KMS-11 (cell line): ENCODE data around the gene CDK14.

Experiments
- H2AFZ ChIP-seq: fragments of 200-600 bp; sonication (generic); 2 replicates; pipeline ENCODE4 v1.6.1; 2016; ENCODE audit warnings: antibody characterized with exemption, mixed run types, low read depth
- H3K27ac ChIP-seq: fragments of 200-600 bp; sonication (generic); 2 replicates; pipeline ENCODE4 v1.6.1; 2016; ENCODE audit warnings: mild to moderate bottlenecking, mixed run types
- H3K27me3 ChIP-seq: fragments of 200-600 bp; sonication (generic); 2 replicates; pipeline ENCODE4 v1.6.1; 2017; ENCODE audit warnings: mild to moderate bottlenecking, low read depth, mixed run types, moderate library complexity; ENCODE audit not compliant: insufficient read depth
- H3K36me3 ChIP-seq: fragments of 200-600 bp; sonication (generic); 2 replicates; pipeline ENCODE4 v1.6.1; 2017; ENCODE audit warnings: mild to moderate bottlenecking, mixed run types; ENCODE audit not compliant: insufficient read depth
- H3K4me1 ChIP-seq: fragments of 200-600 bp; sonication (generic); 2 replicates; pipeline ENCODE4 v1.6.1; 2016; ENCODE audit warnings: mild to moderate bottlenecking, low read depth, mixed run types; ENCODE audit not compliant: poor library complexity, severe bottlenecking
- H3K4me2 ChIP-seq: fragments of 200-600 bp; sonication (generic); 2 replicates; pipeline ENCODE4 v1.7.0; 2016; ENCODE audit warnings: mild to moderate bottlenecking, mixed run types
- H3K4me3 ChIP-seq: fragments of 200-600 bp; sonication (generic); IDR thresholded peaks from 2 replicates; pipeline ENCODE4 v1.6.1; 2017; ENCODE audit warnings: low read depth, low read length, mixed read lengths; ENCODE audit not compliant: insufficient read depth
- H3K79me2 ChIP-seq: fragments of 200-600 bp; sonication (generic); 2 replicates; pipeline ENCODE4 v1.6.1; 2016; ENCODE audit warnings: low read depth, mixed run types; ENCODE audit not compliant: insufficient read depth
- H3K9ac ChIP-seq: fragments of 200-600 bp; sonication (generic); 2 replicates; pipeline ENCODE4 v1.6.1; 2016; ENCODE audit warnings: mild to moderate bottlenecking, mixed run types
- H4K20me1 ChIP-seq: fragments of 200-600 bp; sonication (generic); 2 replicates; pipeline ENCODE4 v1.6.1; 2016; ENCODE audit warnings: mild to moderate bottlenecking, mixed run types; ENCODE audit not compliant: insufficient read depth
- CTCF ChIP-seq: fragments of 200-600 bp; sonication (generic); conservative IDR thresholded peaks from 2 replicates; pipeline ENCODE4 v1.6.1; 2017; ENCODE audit warnings: low read depth, mild to moderate bottlenecking, antibody characterized with exemption, low read length, moderate library complexity, mixed read lengths

The CDK14 gene

GRCh38 chr7:90661290-90662151, 65.4 kb downstream of the CDK14 start:
- Histone ChIP-seq H3K4me3 (no peak overlapping the region), H3K79me2 (no peaks in the 10 kb centered on the region), H3K36me3 (no peaks in the 10 kb centered on the region), H3K27ac (no peak overlapping the region), H3K4me1 (no peaks in the 10 kb centered on the region), H2AFZ (no peak overlapping the region), H3K9ac (no peak overlapping the region), H3K27me3 (no peaks in the 10 kb centered on the region), H4K20me1 (no peaks in the 10 kb centered on the region), H3K4me2 (no peak overlapping the region)
- TF ChIP-seq CTCF = no peak

GRCh38 chr7:90663176-90663575, 67.1 kb downstream of the CDK14 start:
- Histone ChIP-seq H3K4me2 (no peak overlapping the region), H3K27me3 (no peaks in the 10 kb centered on the region)
- no peak for TF ChIP-seq CTCF

GRCh38 chr7:90666186-90666585, 70.1 kb downstream of the CDK14 start:
- Histone ChIP-seq H3K4me3 (no peak overlapping the region), H3K27ac (no peak overlapping the region), H3K36me3 (no peaks in the 10 kb centered on the region), H3K4me1 (no peaks in the 10 kb centered on the region), H3K4me2 (no peak overlapping the region), H2AFZ (no peak overlapping the region), H3K79me2 (no peaks in the 10 kb centered on the region), H3K9ac (no peak overlapping the region), H4K20me1 (no peaks in the 10 kb centered on the region), H3K27me3 (no peaks in the 10 kb centered on the region)
- no peak for TF ChIP-seq CTCF

More at GRCh38 chr7:90663176-90663575, 67.1 kb downstream of the CDK14 start:
- no peaks in the 10 kb centered on the region for H3K79me2 ChIP-seq
- no peaks in the 10 kb centered on the region for H4K20me1 ChIP-seq
- H3K4me1 ChIP-seq = no peaks in the 10 kb centered on the region
- no peak overlapping the region for H3K9ac ChIP-seq
- H3K27ac ChIP-seq = no peak overlapping the region
- no peaks in the 10 kb centered on the region for H3K36me3 ChIP-seq
- no peak overlapping the region for H2AFZ ChIP-seq
- no peak overlapping the region for H3K4me3 ChIP-seq

GRCh38 chr7:90668992-90669391, 72.9 kb downstream of the CDK14 start:
- Histone ChIP-seq H3K4me3 (no peak overlapping the region), H2AFZ (no peak overlapping the region), H3K27ac (no peak overlapping the region), H3K79me2 (no peaks in the 10 kb centered on the region), H3K27me3 (no peaks in the 10 kb centered on the region), H3K9ac (no peak overlapping the region), H3K4me2 (no peak overlapping the region), H3K4me1 (no peaks in the 10 kb centered on the region), H3K36me3 (no peaks in the 10 kb centered on the region), H4K20me1 (no peaks in the 10 kb centered on the region)
- TF ChIP-seq CTCF = no peak
